NCI-H2227 (cell line): ENCODE results near the gene ABHD12.
A peak's percentile ranks its signal among the peaks of the same experiment; 100 is the strongest.
"Not testable (repeated sequence)": the region's sequence is repeated elsewhere in the genome, so short reads cannot be mapped to it uniquely, and the experiment has no call there.

Experiments
- DNase-seq: peaks from one replicate; lab custom pipeline; 2025; ENCODE audit not compliant: unreplicated experiment; lab: John Stamatoyannopoulos, UW

ABHD12 gene

DNA sequence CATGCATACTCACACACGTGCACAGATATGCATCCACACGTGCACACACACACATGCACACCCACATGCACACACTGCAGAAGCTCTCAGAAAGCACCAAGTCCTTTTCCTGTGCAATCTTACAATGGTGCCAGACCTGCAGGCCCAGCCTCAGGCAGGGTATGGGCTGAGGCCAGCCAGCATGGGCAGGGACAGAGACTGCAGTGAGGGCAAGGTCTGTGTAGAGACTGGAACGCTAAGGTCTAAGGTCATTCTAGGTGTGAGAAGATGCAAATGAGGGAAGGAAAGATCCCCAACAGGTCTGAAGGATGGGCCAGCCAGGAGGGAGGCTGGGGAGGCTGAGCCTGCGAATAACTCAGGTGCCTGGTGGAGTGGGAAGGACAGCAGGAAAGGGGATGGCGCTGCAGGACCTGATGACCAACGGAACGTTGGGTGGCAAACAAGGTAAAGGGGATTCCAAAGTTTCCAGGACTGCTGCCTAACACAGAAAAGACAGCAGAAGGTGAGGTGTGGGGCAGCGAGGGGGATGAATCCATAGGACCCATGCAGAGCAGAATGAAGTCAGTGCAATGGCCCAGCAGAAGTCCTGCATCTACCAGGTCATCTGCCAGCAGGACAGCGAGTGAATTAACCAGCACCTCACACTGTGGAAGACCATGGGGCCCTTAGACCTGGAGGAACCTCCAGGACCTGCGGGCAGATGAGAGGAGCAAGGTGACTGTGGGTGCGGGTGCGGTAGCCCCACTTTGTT is 67.0 kb downstream of the ABHD12 start:
- DNase-seq = no peak

- no peak for DNase-seq
These were observed 68.6 kb downstream of the ABHD12 start for GRCh38 chr20:25321991-25322390.

- DNase-seq = no peak
These were observed 69.3 kb downstream of the ABHD12 start for GRCh38 chr20:25321262-25321831.

DNA sequence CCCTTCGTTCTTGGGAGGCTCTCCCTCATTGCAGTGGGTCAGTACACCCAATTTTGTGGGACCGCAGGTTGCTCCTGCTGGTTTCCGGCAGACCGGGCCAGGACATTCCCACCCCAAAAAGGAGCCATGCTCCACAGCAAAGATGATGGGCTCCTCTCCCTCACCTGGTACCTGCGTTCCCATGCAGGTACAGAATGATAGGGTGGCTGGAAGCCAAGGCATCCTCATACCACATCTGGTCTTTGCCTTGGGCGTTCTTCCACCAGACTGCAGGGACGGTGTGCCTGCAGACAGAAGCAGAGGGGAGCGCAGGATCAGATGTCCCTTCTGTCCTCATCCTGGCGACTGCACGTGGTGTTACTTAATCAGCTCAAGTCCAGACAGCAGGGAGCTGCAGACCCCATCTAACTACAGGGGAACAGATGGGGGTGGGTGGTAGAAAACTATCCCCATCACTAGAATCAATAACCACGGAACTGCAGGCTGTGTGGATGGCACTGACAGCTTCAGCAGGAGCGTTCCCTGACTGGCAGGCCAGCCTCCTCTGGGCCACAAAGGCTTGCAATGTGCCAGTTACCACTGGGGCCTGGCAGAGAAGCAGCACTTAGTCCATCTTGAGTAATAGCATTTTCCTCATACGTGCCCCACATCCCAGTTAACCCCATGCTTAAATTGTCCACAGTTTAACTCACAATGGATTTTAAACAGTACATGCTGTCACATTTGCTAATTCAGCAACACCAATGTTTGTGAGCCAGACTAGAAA is 70.4 kb downstream of the ABHD12 start:
- no peak for DNase-seq

GRCh38 chr20:25319241-25320034 is 71.2 kb downstream of the ABHD12 start:
- DNase-seq = no peak

DNA sequence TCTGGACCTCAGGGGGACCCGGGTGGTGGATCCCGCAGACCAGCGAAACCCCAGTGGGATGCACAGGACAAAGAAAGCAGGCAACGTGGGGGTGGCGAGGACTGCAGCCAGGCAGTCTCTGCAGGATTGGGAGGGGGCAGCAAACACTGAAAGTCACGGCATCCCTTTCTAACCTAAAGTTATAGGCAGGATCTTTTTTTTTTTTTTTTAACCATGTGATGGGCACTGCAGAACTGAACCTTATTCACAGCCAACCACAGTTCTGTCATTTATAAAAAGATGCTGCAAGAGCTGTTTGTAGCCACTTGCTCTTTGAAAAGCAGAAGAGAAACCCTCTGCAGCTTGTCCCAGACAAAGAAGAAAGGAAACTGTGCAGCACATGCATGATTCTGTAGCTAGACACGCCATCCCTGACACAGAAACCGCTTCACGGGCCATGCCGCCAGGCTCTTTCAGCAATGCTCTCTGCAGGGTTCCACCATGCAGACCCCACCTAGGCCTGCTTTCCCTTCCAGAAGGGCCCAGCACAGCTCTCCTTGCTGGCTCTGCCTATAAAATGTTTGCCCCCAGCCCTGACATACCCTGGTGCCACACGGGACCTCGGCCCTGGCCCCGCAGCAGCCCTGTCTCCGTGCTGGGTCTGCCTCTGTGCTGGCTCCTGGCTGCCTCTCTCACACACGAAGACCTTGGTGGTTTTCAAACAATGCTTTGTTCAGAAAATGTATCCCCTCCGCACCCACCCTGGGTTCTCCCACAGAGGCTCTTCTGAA is 72.0 kb downstream of the ABHD12 start:
- no peak for DNase-seq

GRCh38 chr20:25317351-25318075 is 73.1 kb downstream of the ABHD12 start:
- no peak for DNase-seq

DNA sequence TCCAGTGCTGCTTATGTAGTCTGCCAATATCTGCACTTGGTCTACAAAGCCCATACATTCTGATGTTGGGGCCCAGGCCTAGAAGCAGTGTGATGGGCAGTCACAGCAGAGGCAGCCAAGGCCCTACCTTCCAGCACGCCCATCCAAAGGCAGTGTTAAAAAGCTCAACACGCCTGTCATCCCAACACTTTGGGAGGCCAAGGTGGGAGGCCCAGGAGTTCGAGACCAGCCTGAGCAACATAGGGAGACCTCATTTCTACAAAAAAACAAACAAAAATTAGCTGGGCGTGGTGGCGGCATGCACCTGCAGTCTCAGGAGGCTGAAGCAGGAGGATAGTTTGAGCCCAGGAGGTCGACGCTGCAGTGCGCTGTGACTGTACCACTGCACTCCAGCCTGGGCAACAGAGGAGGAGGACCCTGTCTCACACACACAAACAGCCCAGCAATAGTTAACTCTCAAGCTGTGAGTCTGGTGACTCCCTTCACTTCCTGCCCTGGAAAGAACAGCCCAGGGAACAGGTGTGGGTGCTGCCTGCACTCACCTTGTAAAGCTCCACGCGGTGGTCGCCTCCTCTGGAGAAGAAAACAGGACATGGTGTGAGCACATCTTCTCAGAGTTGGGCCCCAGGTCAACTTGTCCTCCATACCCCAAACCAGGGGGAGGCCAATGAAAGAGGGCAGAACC is 74.0 kb downstream of the ABHD12 start:
- DNase-seq = no peak

DNA sequence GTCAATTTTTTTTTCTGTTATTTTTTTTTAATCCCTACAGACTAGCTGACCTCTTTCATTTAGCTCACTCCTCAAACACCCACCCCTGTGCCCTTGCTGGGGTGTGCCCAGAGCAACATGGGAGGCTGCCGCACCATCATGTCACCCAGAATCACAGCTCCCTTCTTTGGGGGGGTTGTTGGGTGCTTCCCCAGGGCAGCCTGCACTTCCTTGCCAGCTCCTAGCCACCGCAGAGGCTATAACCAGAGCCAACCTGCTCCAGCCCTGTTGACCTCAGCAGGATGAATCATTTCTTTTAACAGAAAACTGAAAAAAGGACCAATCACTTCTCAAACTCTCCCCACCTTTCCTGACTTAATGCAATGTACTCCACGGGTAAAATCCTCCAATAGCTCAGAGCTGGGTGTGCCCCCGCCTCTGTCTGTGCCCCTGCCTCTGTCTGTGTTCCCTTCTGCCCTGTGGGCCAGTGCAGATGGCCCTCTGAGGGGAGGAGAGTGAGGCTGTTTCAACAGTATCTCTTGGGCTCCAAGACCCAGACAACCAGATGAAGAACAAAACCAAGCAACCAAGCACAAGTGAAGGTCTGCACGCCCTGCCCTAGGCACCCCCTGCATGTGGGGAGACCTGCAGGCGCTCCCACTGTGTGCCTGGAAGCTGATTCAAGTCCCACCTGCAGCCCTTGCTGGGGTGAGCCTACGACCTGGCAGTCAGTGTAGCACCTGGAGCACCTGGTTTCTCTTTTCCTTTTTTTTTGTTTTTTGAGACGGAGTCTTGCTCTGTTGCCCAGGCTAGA is 75.0 kb downstream of the ABHD12 start:
- no peak for DNase-seq

DNA sequence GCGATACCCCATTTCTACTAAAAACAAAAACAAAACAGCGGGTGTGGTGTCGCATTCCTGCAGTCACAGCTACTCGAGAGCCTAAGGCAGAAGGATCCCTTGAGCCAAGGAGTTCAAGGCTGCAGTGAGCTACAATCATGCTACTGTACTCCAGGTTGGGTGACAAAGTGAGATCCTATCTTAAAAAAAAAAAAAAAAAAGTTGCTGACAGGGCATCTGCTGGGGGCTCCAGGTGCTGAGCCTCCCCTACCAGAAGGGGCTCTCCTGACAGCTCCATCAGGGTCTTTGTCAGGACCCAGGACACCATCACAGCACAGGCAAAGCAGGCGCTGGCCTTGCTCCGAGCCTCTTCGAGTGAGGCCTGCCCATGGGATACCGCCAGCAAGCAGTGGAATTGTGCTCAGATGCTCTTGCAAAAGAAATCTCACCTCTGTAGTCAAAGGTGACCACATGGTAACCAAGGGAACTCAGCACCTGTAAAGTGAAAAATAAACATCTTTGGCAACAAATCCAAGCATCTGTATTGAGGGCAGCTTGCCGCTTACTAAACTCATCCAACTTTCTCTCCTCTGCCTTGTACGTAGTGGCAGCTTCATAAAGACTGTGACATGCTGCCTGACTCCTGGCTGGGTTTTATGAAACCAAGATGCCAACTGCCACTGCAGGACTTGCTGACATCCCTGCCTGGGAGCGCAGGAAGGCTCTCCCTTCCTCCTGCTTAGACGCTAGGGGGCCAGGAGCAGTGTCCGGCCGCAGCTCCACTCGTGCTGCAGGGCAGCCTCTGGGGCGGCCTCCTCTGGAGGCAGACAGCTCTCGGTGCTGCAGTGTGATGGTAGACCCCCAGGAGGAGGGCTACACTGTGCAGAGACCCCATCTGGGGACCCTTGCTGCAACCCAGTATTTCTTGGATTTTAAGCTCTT is 75.9 kb downstream of the ABHD12 start:
- no peak for DNase-seq

GRCh38 chr20:25313593-25313992 is 77.0 kb downstream of the ABHD12 start:
- DNase-seq = no peak

DNA sequence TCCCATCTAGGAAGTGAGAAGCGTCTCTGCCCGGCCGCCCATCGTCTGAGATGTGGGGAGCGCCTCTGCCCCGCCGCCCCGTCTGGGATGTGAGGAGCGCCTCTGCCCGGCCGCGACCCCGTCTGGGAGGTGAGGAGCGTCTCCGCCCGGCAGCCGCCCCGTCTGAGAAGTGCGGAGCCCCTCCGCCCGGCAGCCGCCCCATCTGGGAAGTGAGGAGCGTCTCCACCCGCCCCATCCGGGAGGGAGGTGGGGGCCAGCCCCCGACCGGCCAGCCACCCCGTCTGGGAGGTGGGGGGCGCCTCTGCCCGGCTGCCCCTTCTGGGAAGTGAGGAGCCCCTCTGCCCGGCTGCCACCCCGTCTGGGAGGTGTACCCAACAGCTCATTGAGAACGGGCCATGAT is 77.9 kb downstream of the ABHD12 start:
- not testable (repeated sequence) for DNase-seq

DNA sequence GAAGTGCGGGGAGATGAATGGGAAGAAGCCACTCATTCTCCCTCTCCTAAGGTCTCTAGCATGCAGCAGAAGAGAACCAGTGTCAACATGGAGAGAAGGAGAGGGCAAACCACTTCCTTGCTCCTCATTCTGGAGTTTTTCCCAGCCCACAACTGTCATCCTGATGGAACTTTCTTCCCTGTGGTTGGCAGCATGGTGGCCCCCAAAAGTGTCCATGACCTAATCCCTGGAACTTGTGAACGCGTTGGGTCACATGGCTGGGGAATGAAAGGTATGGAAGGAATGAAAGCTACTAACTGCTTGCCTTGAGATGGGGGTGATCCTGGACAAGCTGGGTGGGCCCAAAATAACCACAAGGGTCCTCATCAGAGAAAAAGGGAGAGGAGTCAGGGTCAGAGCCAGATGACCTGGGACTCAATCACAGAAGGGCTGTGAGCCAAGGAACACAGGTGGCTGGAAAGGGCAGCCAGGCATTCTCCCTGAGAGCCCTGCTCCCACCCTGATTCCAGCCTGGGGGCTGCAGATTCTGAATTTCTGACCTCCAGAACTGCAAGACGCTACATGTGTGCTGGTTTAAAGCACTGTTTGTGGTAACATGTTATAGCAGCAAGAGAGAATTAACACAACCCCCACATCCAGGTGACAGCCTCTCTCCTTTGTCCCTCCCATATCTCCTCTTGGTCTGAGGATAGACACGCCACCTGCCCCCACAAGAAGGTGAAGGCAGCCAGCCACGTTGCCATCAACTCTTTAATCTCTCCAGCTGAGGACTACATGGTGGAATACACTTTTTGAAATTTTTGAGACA is 79.5 kb downstream of the ABHD12 start:
- no peak for DNase-seq

DNA sequence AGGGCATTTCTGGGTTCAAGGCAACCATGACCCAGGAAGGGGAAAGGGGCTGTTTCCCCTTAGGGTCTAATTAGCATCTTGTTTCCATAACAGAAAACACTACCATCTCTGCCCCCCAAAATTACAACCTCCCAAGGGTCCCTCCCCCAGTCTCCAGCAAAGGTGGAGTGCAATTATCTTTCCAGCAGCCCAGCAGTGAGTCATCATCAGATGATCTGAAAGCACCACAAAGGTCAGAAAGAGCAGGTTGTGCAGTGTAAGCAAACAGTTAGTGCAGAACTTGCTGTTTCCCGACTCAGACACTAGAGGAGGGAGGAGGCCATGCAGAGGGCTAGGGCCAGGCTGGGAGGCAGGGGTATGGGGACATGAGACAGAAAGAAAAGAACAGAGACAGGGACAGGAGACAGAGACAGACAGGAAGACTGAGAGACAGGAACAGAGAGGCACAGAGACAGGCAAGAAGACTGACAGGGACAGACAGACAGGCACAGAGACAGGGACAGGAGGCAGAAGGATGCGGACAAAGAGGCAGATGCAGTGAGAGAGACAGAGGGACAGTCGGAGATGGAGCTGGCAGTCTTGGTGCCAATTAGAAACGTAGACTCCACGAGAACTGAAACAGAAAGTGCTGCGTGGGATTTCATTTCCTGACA is 80.2 kb downstream of the ABHD12 start:
- DNase-seq = peak; percentile 72

- DNase-seq = peak; percentile 51
These were observed 81.0 kb downstream of the ABHD12 start for GRCh38 chr20:25309395-25310267.
